Mesangial cell (primary cell): Measurements from ENCODE around the gene GFM1. TPM values are rescaled to one million over a fixed set of nuclear protein-coding genes. Genes with fewer than 3 reads are reported as not detected.

Experiments
- total RNA-seq: library from RNA; depleted of rRNA; stranded (reverse); fragments of >200 nt; gene quantifications from 2 replicates; pipeline ENCODE4 v1.2.3, GENCODE V29; 2015

Gene GFM1
- total RNA-seq, result 19.0 and 31.1 TPM in 2 replicates

GRCh38 chr3:158644345-158644908 is at the start of gene GFM1:
GFM1 (plus strand) TSS chr3:158644527; CDS start chr3:158644635, 108 bp downstream.

GRCh38 chr3:158672215-158673176 is 28.2 kb downstream of the GFM1 start, which contains the start of gene LXN:
LXN (minus strand) TSS chr3:158672648; CDS start chr3:158672478, 170 bp downstream.

GRCh38 chr3:158731938-158732855 is 87.9 kb downstream of the GFM1 start, which contains the start of gene RARRES1:
RARRES1 (minus strand) TSS chr3:158732457; CDS start chr3:158732415, 42 bp downstream.

Other genes with a start within 250 kb of the GFM1 start
- gene MLF1, start 73.3 kb upstream of the GFM1 start, total RNA-seq, result 8.1 and 11.2 TPM in 2 replicates
- gene LXN, start 28.1 kb downstream of the GFM1 start, total RNA-seq, result 15.5 and 82.9 TPM in 2 replicates
- gene RARRES1, start 87.9 kb downstream of the GFM1 start, total RNA-seq, result 2.3 and 28.3 TPM in 2 replicates
- 28.5 and 44.2 TPM in 2 replicates for gene MFSD1, start 157.5 kb downstream of the GFM1 start, total RNA-seq